Activated B cell treated with CpG ODN at 0.5 μM for 24 hours (primary cell): ENCODE results near the gene CPA3. TPM values are rescaled to one million over a fixed set of nuclear protein-coding genes. Genes with fewer than 3 reads are reported as not detected.

ENCODE experiments used
- ATAC-seq: fragments of 200-7000 bp; cut with Tn5 transposase; one replicate; pipeline ENCODE4 v1.10.0; 2021; ENCODE audit warnings: low read depth, mild to moderate bottlenecking, moderate library complexity
- CTCF ChIA-PET: fragments of 350-600 bp; sonication (Branson Sonifier 250); formaldehyde crosslinking; loops from one replicate; lab custom pipeline; 2021; ENCODE audit warnings: antibody characterized with exemption; lab: Charles Lee
- POLR2A ChIA-PET: fragments of 350-600 bp; sonication (Branson Sonifier 250); formaldehyde crosslinking; loops from one replicate; lab custom pipeline; 2021; ENCODE audit warnings: antibody characterized with exemption; lab: Charles Lee
- DNase-seq: peaks from one replicate; pipeline ENCODE4 v3.0.0; 2022
- H3K27ac Mint-ChIP-seq: one replicate; pipeline ENCODE4 v1.8.0; 2020; ENCODE audit warnings: mixed read lengths
- H3K27me3 Mint-ChIP-seq: one replicate; pipeline ENCODE4 v1.8.0; 2021; ENCODE audit warnings: mixed read lengths
- H3K36me3 Mint-ChIP-seq: one replicate; pipeline ENCODE4 v1.8.0; 2021; ENCODE audit warnings: low read depth, mixed read lengths
- H3K4me1 Mint-ChIP-seq: one replicate; pipeline ENCODE4 v1.8.0; 2021; ENCODE audit warnings: mixed read lengths
- H3K4me3 Mint-ChIP-seq: one replicate; pipeline ENCODE4 v1.8.0; 2020; ENCODE audit warnings: mild to moderate bottlenecking, mixed read lengths
- H3K9me3 Mint-ChIP-seq: one replicate; pipeline ENCODE4 v1.8.0; 2020; ENCODE audit warnings: mixed read lengths
- intact Hi-C: fragments of 100-400 bp; cut with micrococcal nuclease; formaldehyde crosslinking; loops from one replicate; pipeline ENCODE4 v1.15.1; 2024
- total RNA-seq: library from RNA; stranded (reverse); gene quantifications from 2 replicates; pipeline ENCODE4 v1.2.3, GENCODE V29; 2022
- TF ChIP-seq, protein P1 (sequence below): fragments of 200-600 bp; IDR thresholded peaks from one replicate; pipeline ENCODE4 v1.8.0; 2022; ENCODE audit warnings: antibody characterized with exemption, mild to moderate bottlenecking

Gene CPA3
- total RNA-seq, 1 donor from 2014 or later = not detected

DNA sequence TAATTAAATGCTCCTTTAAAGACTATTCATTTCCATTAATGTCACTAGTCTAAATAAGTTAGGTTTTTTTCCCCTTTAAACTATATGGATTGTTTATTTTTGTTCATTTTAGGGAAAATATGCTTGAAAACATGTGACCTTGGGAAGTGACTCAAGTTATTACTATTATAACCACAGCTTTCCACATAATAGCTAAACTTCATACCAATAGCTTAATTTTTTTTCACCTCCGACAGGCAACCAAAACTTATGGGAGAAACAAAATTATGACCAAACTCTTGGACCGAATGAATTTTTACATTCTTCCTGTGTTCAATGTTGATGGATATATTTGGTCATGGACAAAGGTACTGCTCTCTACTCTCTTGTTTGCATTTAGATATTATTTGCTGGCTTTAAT, 16.2 kb downstream of the CPA3 start:
- Mint-ChIP-seq H3K27ac (no peak overlapping the region), H3K27me3 (peaks cover 2% of the 10 kb centered on the region), H3K9me3 (no peaks in the 10 kb centered on the region), H3K4me3 (no peak overlapping the region), H3K36me3 (no peaks in the 10 kb centered on the region), H3K4me1 (no peaks in the 10 kb centered on the region)
- TF ChIP-seq, protein P1, sequence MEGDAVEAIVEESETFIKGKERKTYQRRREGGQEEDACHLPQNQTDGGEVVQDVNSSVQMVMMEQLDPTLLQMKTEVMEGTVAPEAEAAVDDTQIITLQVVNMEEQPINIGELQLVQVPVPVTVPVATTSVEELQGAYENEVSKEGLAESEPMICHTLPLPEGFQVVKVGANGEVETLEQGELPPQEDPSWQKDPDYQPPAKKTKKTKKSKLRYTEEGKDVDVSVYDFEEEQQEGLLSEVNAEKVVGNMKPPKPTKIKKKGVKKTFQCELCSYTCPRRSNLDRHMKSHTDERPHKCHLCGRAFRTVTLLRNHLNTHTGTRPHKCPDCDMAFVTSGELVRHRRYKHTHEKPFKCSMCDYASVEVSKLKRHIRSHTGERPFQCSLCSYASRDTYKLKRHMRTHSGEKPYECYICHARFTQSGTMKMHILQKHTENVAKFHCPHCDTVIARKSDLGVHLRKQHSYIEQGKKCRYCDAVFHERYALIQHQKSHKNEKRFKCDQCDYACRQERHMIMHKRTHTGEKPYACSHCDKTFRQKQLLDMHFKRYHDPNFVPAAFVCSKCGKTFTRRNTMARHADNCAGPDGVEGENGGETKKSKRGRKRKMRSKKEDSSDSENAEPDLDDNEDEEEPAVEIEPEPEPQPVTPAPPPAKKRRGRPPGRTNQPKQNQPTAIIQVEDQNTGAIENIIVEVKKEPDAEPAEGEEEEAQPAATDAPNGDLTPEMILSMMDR = no peak
- ChIA-PET POLR2A (no interaction called here), CTCF (no interaction called here)
- intact Hi-C loops = no loop called here
- ATAC-seq (no peak), DNase-seq (no peak)

DNA sequence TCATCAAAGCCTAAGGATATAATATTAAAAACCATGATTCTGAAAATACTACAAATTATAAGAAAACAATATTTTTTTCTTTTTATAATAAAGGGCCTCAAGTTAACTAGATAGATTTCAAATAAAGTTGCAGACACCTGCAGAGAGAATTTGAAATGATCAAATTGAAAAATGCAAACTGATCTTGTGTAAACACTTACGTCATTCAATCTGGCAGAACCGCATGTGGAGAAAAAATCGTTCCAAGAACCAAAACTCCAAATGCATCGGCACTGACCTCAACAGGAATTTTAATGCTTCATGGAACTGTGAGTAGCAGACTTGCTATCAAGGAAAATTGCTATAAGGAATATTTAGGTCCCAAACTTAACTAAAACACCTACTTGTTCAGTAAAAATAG, 17.2 kb downstream of the CPA3 start:
- Mint-ChIP-seq H3K27ac (no peak overlapping the region), H3K4me1 (no peaks in the 10 kb centered on the region), H3K36me3 (no peaks in the 10 kb centered on the region), H3K4me3 (no peak overlapping the region), H3K27me3 (no peaks in the 10 kb centered on the region), H3K9me3 (no peaks in the 10 kb centered on the region)
- CTCF ChIA-PET = no interaction called here
- TF ChIP-seq, protein P1 = no peak
- DNase-seq = no peak
- ATAC-seq = no peak
- POLR2A ChIA-PET = no interaction called here
- intact Hi-C loops = no loop called here

DNA sequence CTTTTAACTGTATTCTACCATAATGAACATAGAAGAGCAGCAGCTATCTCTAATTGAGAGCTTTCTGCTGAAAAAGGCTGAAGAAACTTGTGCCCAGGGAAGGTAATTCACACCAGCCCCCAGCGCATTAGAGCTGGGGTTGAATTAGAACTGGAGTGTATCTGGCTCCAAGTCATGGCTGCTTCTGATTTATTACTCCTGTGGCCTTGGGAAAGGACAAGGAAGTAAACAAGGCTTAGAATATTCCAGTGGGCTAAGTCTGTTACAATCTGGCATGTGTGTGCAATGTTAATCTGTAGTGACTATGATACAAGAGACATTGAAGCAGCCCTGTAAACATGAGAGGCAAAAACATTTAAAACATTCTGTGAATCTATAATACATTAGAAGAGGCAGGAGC, 18.1 kb downstream of the CPA3 start:
- POLR2A ChIA-PET = no interaction called here
- TF ChIP-seq, protein P1 = no peak
- ATAC-seq (no peak), DNase-seq (no peak)
- CTCF ChIA-PET = no interaction called here
- Mint-ChIP-seq H3K27me3 (no peaks in the 10 kb centered on the region), H3K36me3 (no peaks in the 10 kb centered on the region), H3K4me3 (no peak overlapping the region), H3K27ac (no peak overlapping the region), H3K4me1 (no peaks in the 10 kb centered on the region), H3K9me3 (no peaks in the 10 kb centered on the region)
- intact Hi-C loops = no loop called here

DNA sequence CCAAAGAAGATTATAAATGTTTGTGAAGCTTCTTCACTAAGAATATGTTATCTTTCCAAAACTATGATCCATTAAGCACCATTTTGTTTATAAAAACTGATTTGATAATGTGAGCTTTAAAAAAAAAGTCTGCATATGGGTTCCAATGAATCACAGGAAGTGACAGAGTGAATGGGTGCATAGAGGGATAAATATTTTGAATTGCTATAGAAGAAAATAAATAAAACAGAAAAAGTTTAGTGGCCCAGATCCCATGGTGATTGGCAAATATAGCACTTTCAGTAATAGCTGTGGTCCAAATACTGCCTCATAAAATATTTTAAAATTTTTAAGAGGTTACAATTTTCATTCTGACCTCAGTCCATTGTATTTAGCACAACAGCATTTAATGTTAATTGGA, 19.2 kb downstream of the CPA3 start:
- Mint-ChIP-seq H3K36me3 (no peaks in the 10 kb centered on the region), H3K9me3 (no peaks in the 10 kb centered on the region), H3K4me3 (no peak overlapping the region), H3K4me1 (no peaks in the 10 kb centered on the region), H3K27ac (no peak overlapping the region), H3K27me3 (no peaks in the 10 kb centered on the region)
- intact Hi-C loops = no loop called here
- TF ChIP-seq, protein P1 = no peak
- CTCF ChIA-PET = no interaction called here
- ATAC-seq (no peak), DNase-seq (no peak)
- POLR2A ChIA-PET = no interaction called here

DNA sequence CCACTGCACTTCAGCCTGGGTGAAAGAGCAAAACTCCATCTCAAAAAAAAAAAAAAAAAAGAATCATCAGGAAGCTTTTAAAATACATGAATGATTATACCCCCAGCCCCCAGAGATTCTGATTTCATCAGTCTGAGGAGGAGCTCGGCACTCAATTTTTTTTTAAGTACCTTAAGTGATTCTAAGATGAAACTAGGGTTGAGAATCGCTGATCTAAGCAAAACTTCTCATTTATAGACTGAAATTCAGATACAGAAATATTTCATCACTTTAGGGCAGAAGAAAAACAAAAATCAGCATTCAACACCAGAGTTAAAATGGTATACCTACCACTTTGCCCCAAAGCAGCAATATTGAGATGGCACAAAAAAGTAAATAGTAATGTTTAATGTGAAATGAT, 24.7 kb downstream of the CPA3 start:
- Mint-ChIP-seq H3K4me3 (no peak overlapping the region), H3K27me3 (no peaks in the 10 kb centered on the region), H3K9me3 (peaks cover 5% of the 10 kb centered on the region), H3K27ac (no peak overlapping the region), H3K36me3 (no peaks in the 10 kb centered on the region), H3K4me1 (no peaks in the 10 kb centered on the region)
- TF ChIP-seq, protein P1 = no peak
- DNase-seq (no peak), ATAC-seq (no peak)
- ChIA-PET CTCF (no interaction called here), POLR2A (no interaction called here)
- intact Hi-C loops = no loop called here
